Activated CD4-positive, alpha-beta T cell treated with anti-CD3 and anti-CD28 coated beads, Interleukin-2, Interleukin-6, amounts not matched to agents 100 ng/mL and 50 ng/mL, durations not matched to agents 16 hours and 8 hours (primary cell): ENCODE data around the gene ELOVL5.

Experiments used
- DNase-seq: peaks from one replicate; pipeline ENCODE4 v3.0.0-alpha.2; 2020

ELOVL5 gene

GRCh38 chr6:53236241-53236640 lies 112.5 kb downstream of the ELOVL5 start:
- peak; percentile 55 for DNase-seq

- no peak for DNase-seq
Measured at GRCh38 chr6:53235508-53235907, 113.2 kb downstream of the ELOVL5 start.

- no peak for DNase-seq
Measured at GRCh38 chr6:53233309-53233708, 115.4 kb downstream of the ELOVL5 start.

DNA sequence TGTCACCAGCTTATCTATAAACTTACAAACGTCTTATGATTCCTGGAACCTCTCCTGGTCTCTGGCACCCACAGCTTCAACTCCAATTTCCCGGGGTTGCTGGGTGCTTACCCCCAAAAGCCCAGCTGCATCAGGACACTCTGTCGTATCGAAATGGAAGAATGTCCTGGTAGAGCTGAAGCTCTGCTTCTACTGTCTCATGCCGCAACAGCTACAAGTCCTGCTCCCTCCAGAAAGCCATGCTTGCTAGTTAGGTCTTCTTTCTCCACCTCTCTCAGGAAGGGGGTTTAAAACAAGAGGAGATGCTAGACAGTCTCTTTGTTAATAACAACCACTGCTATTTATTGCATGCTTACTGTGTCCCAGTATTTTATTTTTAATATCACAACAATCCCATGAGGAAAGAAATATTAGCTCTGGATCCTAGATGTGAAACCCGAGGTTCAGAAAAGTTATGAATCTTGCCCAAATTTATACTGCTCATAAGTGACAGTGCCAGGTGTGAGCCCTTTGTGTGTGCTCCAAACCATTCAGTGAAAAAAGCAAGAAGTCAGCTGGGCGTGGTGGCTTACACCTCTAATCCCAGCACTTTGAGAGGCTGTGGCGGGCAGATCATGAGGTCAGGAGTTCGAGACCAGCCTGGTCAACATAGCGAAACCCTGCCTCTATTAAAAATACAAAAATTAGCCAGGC lies 117.8 kb downstream of the ELOVL5 start:
- DNase-seq = no peak

- DNase-seq = no peak
Measured at GRCh38 chr6:53227847-53228246, 120.9 kb downstream of the ELOVL5 start.

GRCh38 chr6:53220605-53221004 lies 128.1 kb downstream of the ELOVL5 start:
- no peak for DNase-seq
